ENCODE results near the gene GPX2.

- TF ChIP-seq CTCF (IDR thresholded peaks at IDR 0.05) (no peak), POLR2AphosphoS5 (IDR thresholded peaks at IDR 0.05; ENCODE audit: low read depth, low read length) (no peak), TCF7L2 (IDR thresholded peaks at IDR 0.05; ENCODE audit: low read depth, low read length) (no peak)
Observed at GRCh38 chr14:64938972-64939816, 3.4 kb downstream of the GPX2 start.

All from Panc1 (cell line).